Spleen (tissue), 11 donors: ENCODE measurements around the gene GOLIM4. TPM values are rescaled to one million over a fixed set of nuclear protein-coding genes. Genes with fewer than 3 reads are reported as not detected.
A peak's percentile ranks its signal among the peaks of the same experiment; 100 is the strongest.

ENCODE experiments used
- DNase-seq: peaks from one replicate; pipeline ENCODE4 v3.0.0-alpha.2; 2020
- H3K27ac ChIP-seq, 8 donors: fragments of 200-600 bp; sonication (generic) in 7 of 8; 1 replicate in 4 of 8; 2 replicates in 4 of 8; pipeline versions ENCODE4 v1.5.0 to v1.8.0; 2016 to 2021; ENCODE audit warnings: inconsistent platforms in 4 of 8, mild to moderate bottlenecking in 4 of 8, moderate library complexity in 1 of 8
- H3K27me3 ChIP-seq, 7 donors: fragments of 200-600 bp; sonication (generic) in 6 of 7; replicated peaks in 1 of 7; 1 replicate in 4 of 7; 2 replicates in 3 of 7; pipeline versions ENCODE4 v1.5.0 to v1.8.0; 2016 to 2021; ENCODE audit warnings: inconsistent platforms in 3 of 7, mild to moderate bottlenecking in 1 of 7
- H3K36me3 ChIP-seq, 6 donors: fragments of 200-600 bp; sonication (generic) in 5 of 6; 1 replicate in 4 of 6; 2 replicates in 2 of 6; pipeline versions ENCODE4 v1.5.0 to v1.8.0; 2016 to 2021; ENCODE audit warnings: inconsistent platforms in 2 of 6
- H3K4me1 ChIP-seq, 6 donors: fragments of 200-600 bp; sonication (generic) in 5 of 6; 1 replicate in 3 of 6; 2 replicates in 3 of 6; pipeline versions ENCODE4 v1.5.0 to v1.8.0; 2016 to 2021; ENCODE audit warnings: inconsistent platforms in 3 of 6
- H3K4me3 ChIP-seq, 8 donors: fragments of 200-600 bp; sonication (generic) in 7 of 8; 1 replicate in 4 of 8; 2 replicates in 4 of 8; pipeline versions ENCODE4 v1.5.0 to v1.8.0; 2016 to 2021; ENCODE audit warnings: inconsistent platforms in 4 of 8, mild to moderate bottlenecking in 4 of 8, moderate library complexity in 2 of 8
- H3K9me3 ChIP-seq, 8 donors: fragments of 200-600 bp; sonication (generic) in 7 of 8; 1 replicate in 4 of 8; 2 replicates in 4 of 8; pipeline versions ENCODE4 v1.5.0 to v1.8.0; 2016 to 2021; ENCODE audit warnings: inconsistent platforms in 4 of 8
- CTCF ChIP-seq, 11 experiments: fragments of 200-600 bp in 7 of 11; fragments of 450-650 bp in 4 of 11; sonication (generic) in 4 of 11; IDR thresholded peaks in 8 of 11; conservative IDR thresholded peaks in 3 of 11; 1 replicate in 7 of 11; 2 replicates in 4 of 11; pipeline versions ENCODE4 v1.4.0 to v1.8.0; 2016 to 2021; ENCODE audit warnings: antibody characterized with exemption in 11 of 11, inconsistent platforms in 4 of 11, mild to moderate bottlenecking in 1 of 11
- POLR2A ChIP-seq, 3 donors: fragments of 450-650 bp; IDR thresholded peaks; one replicate each; pipeline ENCODE4 v1.5.1; 2017; ENCODE audit warnings: antibody characterized with exemption in 3 of 3, mild to moderate bottlenecking in 1 of 3
- POLR2AphosphoS5 ChIP-seq, 3 donors: sonication (generic); formaldehyde crosslinking; IDR thresholded peaks; one replicate each; pipeline ENCODE4 v1.5.1; 2017; ENCODE audit warnings: antibody characterized with exemption in 3 of 3
- WGBS, 5 donors: extraction: QIAGEN DNeasy Blood & Tissue Kit in 3 of 5; methylation state at CpG; one replicate each; pipeline versions ENCODE4 v1.1.5 to v1.1.7; 2013 to 2018; 5-methylcytosine and 5-hydroxymethylcytosine counted together
- intact Hi-C: fragments of 100-400 bp; cut with DNase I; formaldehyde crosslinking; loops from one replicate; pipeline ENCODE4 v1.15.0; 2023; ENCODE audit warnings: low total_unique reads
- polyA plus RNA-seq, 3 donors: library from polyadenylated mRNA; stranded (reverse); fragments of 200-250 nt; gene quantifications; one replicate each; pipeline ENCODE4 v1.2.1, GENCODE V29; 2013
- total RNA-seq, 7 donors: library from RNA; depleted of rRNA in 3 of 7; stranded (reverse); fragments of >200 nt in 3 of 7; fragmentation: NEBNext Ultra II Directional in 4 of 7; extraction: Animal tissue kit (Norgen Biotek cat#: 25700) in 4 of 7; gene quantifications; one replicate each; pipeline versions ENCODE4 v1.1.0 to v1.2.1, GENCODE V29; 2016 to 2021
- donor health status: healthy with polysubstance abuse.
- donor health status: DM: no; HTN: no; CAD: no; lungs with moderate emphysema.
- donor health status: DM: no; HTN: no; CAD: no.
- donor health status: Bipolar disorder and iron deficiency.
- donor health status: healthy.
- donor health status: DM: no; HTN: no; CAD: no.
- donor health status: DM: yes; HTN: yes; CAD: no.

The GOLIM4 gene
- total and polyA plus RNA-seq, 10 donors: 5.5 to 44.8 (median 23.1) TPM

- DNase-seq: no peak
- Histone ChIP-seq H3K27ac (peak overlapping the region in 4 of 8 donors; percentile 15 to 48 (median 32)), H3K27me3 (no peaks in the 10 kb centered on the region), H3K9me3 (no peaks in the 10 kb centered on the region), H3K4me1 (peaks cover 0 to 10% (median 0%) of the 10 kb centered on the region in 6 donors), H3K4me3 (no peak overlapping the region), H3K36me3 (no peaks in the 10 kb centered on the region)
- intact Hi-C loops: no loop called here
- 36 to 44% (median 42%) methylated on average over 2 of the region's 2 CpGs for WGBS, 5 donors
- TF ChIP-seq CTCF (IDR thresholded peaks at IDR 0.05 in 8 of 11, conservative IDR thresholded peaks at IDR 0.05 in 3 of 11): no peak
Observed at GRCh38 chr3:168117853-168118313, 22.2 kb upstream of the GOLIM4 start.

- Histone ChIP-seq H3K4me3 (no peak overlapping the region), H3K27ac (peak overlapping the region in 4 of 8 donors; percentile 15 to 48 (median 32)), H3K9me3 (no peaks in the 10 kb centered on the region), H3K36me3 (no peaks in the 10 kb centered on the region), H3K4me1 (peaks cover 0 to 10% (median 0%) of the 10 kb centered on the region in 6 donors), H3K27me3 (no peaks in the 10 kb centered on the region)
- no peak for TF ChIP-seq CTCF (IDR thresholded peaks at IDR 0.05 in 8 of 11, conservative IDR thresholded peaks at IDR 0.05 in 3 of 11)
- TF ChIP-seq POLR2A (IDR thresholded peaks at IDR 0.05): no peak
- TF ChIP-seq POLR2AphosphoS5 (IDR thresholded peaks at IDR 0.05): no peak
- intact Hi-C loops: no loop called here
- WGBS, 5 donors: 52 to 74% (median 56%) methylated on average over 3 of the region's 3 CpGs
- no peak for DNase-seq
Observed at GRCh38 chr3:168117059-168117458, 21.3 kb upstream of the GOLIM4 start.

GRCh38 chr3:168116279-168116678 lies 20.6 kb upstream of the GOLIM4 start:
- H3K27me3 ChIP-seq: no peaks in the 10 kb centered on the region
- no peaks in the 10 kb centered on the region for H3K9me3 ChIP-seq
- intact Hi-C loops: no loop called here
- no peak overlapping the region for H3K27ac ChIP-seq
- 61 to 88% (median 82%) methylated on average over 4 of the region's 4 CpGs for WGBS, 5 donors
- TF ChIP-seq CTCF (IDR thresholded peaks at IDR 0.05 in 8 of 11, conservative IDR thresholded peaks at IDR 0.05 in 3 of 11) (no peak), POLR2AphosphoS5 (IDR thresholded peaks at IDR 0.05) (no peak), POLR2A (IDR thresholded peaks at IDR 0.05) (no peak)
- H3K4me1 ChIP-seq: peaks cover 0 to 7% (median 0%) of the 10 kb centered on the region in 6 donors
- no peak for DNase-seq
- no peaks in the 10 kb centered on the region for H3K36me3 ChIP-seq
- no peak overlapping the region for H3K4me3 ChIP-seq

- Histone ChIP-seq H3K27ac (no peak overlapping the region), H3K36me3 (no peaks in the 10 kb centered on the region), H3K4me1 (peaks cover 0 to 6% (median 0%) of the 10 kb centered on the region in 6 donors), H3K27me3 (no peaks in the 10 kb centered on the region), H3K4me3 (no peak overlapping the region), H3K9me3 (no peaks in the 10 kb centered on the region)
- intact Hi-C loops: no loop called here
- 77 to 92% (median 83%) methylated on average over 1 of the region's 1 CpG for WGBS, 5 donors
- TF ChIP-seq CTCF (IDR thresholded peaks at IDR 0.05 in 8 of 11, conservative IDR thresholded peaks at IDR 0.05 in 3 of 11): no peak
- no peak for TF ChIP-seq POLR2A (IDR thresholded peaks at IDR 0.05)
- TF ChIP-seq POLR2AphosphoS5 (IDR thresholded peaks at IDR 0.05): no peak
- no peak for DNase-seq
Observed at GRCh38 chr3:168113848-168114247, 18.1 kb upstream of the GOLIM4 start.
